MM.1S (cell line): ENCODE results near the gene SURF1.
"Not testable (repeated sequence)": the region's sequence is repeated elsewhere in the genome, so short reads cannot be mapped to it uniquely, and the experiment has no call there.

Source experiments
- DNase-seq: peaks from one replicate; pipeline ENCODE4 v3.0.0-alpha.2; 2015
- H2AFZ ChIP-seq: fragments of 300-600 bp; sonication (generic); 2 replicates; pipeline ENCODE4 v1.6.0; 2016; ENCODE audit warnings: antibody characterized with exemption, low read length
- H3F3A ChIP-seq: fragments of 300-600 bp; sonication (generic); 2 replicates; pipeline ENCODE4 v1.6.1; 2016; ENCODE audit warnings: mild to moderate bottlenecking, antibody characterized with exemption, low read length, moderate library complexity, mixed read lengths; ENCODE audit not compliant: insufficient read depth
- H3K27ac ChIP-seq: fragments of 300-600 bp; sonication (generic); 2 replicates; pipeline ENCODE4 v1.5.1; 2016; ENCODE audit warnings: mild to moderate bottlenecking, low read length
- H3K27me3 ChIP-seq: fragments of 300-600 bp; sonication (generic); replicated peaks from 2 replicates; pipeline ENCODE4 v1.6.0; 2016; ENCODE audit warnings: low read length; ENCODE audit not compliant: insufficient read depth
- H3K36me3 ChIP-seq: fragments of 300-600 bp; sonication (generic); replicated peaks from 2 replicates; pipeline ENCODE4 v1.6.1; 2016; ENCODE audit warnings: mild to moderate bottlenecking, low read length, mixed read lengths; ENCODE audit not compliant: insufficient read depth
- H3K4me1 ChIP-seq: fragments of 300-600 bp; sonication (generic); 2 replicates; pipeline ENCODE4 v1.6.1; 2016; ENCODE audit warnings: low read length, mixed read lengths
- H3K4me2 ChIP-seq: fragments of 300-600 bp; sonication (generic); 2 replicates; pipeline ENCODE4 v1.6.0; 2016; ENCODE audit warnings: low read depth, low read length
- H3K4me3 ChIP-seq: fragments of 300-600 bp; sonication (generic); 2 replicates; pipeline ENCODE4 v1.5.1; 2016; ENCODE audit warnings: low read length, mixed read lengths
- H3K79me2 ChIP-seq: fragments of 300-600 bp; sonication (generic); 2 replicates; pipeline ENCODE4 v1.6.1; 2016; ENCODE audit warnings: mixed run types, low read length, mixed read lengths
- H3K9ac ChIP-seq: fragments of 300-600 bp; sonication (generic); 2 replicates; pipeline ENCODE4 v1.6.1; 2016; ENCODE audit warnings: low read length, mixed read lengths
- H3K9me2 ChIP-seq: fragments of 300-600 bp; sonication (generic); replicated peaks from 2 replicates; pipeline ENCODE4 v1.6.1; 2016; ENCODE audit warnings: mild to moderate bottlenecking, low read length, mixed read lengths; ENCODE audit not compliant: insufficient read depth
- H3K9me3 ChIP-seq: fragments of 300-600 bp; sonication (generic); replicated peaks from 2 replicates; pipeline ENCODE4 v1.6.1; 2016; ENCODE audit warnings: mild to moderate bottlenecking, low read length, mixed read lengths; ENCODE audit not compliant: insufficient read depth
- H4K20me1 ChIP-seq: fragments of 300-600 bp; sonication (generic); 2 replicates; pipeline ENCODE4 v1.6.1; 2016; ENCODE audit warnings: mild to moderate bottlenecking, low read length, moderate library complexity, mixed read lengths; ENCODE audit not compliant: insufficient read depth
- EZH2 ChIP-seq: fragments of 300-600 bp; sonication (generic); optimal IDR thresholded peaks from 2 replicates; pipeline ENCODE3; 2017; ENCODE audit warnings: low read depth, mild to moderate bottlenecking, antibody characterized with exemption, low read length, mixed read lengths
- EZH2phosphoT487 ChIP-seq: fragments of 300-600 bp; sonication (generic); IDR thresholded peaks from 2 replicates; pipeline ENCODE4 v1.6.1; 2018; ENCODE audit warnings: antibody characterized with exemption, low read length
- TF ChIP-seq, protein P1 (sequence below): fragments of 300-600 bp; sonication (generic); IDR thresholded peaks from 2 replicates; pipeline ENCODE4 v1.5.1; 2016; ENCODE audit warnings: antibody characterized with exemption, low read length, mixed read lengths

The SURF1 gene

DNA sequence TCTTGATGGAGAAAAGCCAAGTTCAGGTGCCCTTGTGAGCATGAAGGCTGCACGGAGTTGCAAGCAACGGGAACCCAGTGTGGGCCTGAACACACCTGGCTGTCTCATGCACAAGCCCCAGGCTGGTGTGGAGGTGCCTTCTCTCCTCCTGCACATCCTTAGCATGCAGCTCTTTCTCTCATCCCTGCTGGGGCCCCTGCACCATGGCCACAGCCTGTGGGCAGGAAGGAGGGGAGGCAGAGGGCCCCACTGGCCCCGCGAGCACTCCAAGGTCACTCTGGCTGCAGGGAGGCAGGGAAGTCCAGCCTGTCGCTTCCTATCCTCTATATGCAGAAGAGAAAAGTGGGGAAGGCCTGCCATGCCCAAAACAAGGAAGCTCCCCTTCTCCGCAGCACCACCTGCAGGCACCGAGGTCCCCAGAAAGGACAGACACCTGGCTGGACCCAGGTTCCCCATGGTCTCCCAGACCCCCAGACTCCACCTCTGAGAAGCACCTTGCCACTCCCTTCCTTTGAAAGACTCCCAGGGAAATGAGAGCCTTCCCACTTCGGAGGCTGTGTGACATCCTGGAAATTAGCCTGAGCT, 38.5 kb upstream of the SURF1 start:
- no peaks in the 10 kb centered on the region for H3K4me1 ChIP-seq
- H3K27me3 ChIP-seq = peaks cover 58% of the 10 kb centered on the region
- no peak overlapping the region for H3K9ac ChIP-seq
- H3K9me2 ChIP-seq = no peaks in the 10 kb centered on the region
- no peak overlapping the region for H3K4me2 ChIP-seq
- H4K20me1 ChIP-seq = no peaks in the 10 kb centered on the region
- no peaks in the 10 kb centered on the region for H3F3A ChIP-seq
- H3K9me3 ChIP-seq = no peaks in the 10 kb centered on the region
- H3K27ac ChIP-seq = no peak overlapping the region
- DNase-seq = no peak
- no peak for TF ChIP-seq EZH2phosphoT487
- TF ChIP-seq, protein P1, sequence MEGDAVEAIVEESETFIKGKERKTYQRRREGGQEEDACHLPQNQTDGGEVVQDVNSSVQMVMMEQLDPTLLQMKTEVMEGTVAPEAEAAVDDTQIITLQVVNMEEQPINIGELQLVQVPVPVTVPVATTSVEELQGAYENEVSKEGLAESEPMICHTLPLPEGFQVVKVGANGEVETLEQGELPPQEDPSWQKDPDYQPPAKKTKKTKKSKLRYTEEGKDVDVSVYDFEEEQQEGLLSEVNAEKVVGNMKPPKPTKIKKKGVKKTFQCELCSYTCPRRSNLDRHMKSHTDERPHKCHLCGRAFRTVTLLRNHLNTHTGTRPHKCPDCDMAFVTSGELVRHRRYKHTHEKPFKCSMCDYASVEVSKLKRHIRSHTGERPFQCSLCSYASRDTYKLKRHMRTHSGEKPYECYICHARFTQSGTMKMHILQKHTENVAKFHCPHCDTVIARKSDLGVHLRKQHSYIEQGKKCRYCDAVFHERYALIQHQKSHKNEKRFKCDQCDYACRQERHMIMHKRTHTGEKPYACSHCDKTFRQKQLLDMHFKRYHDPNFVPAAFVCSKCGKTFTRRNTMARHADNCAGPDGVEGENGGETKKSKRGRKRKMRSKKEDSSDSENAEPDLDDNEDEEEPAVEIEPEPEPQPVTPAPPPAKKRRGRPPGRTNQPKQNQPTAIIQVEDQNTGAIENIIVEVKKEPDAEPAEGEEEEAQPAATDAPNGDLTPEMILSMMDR = no peak
- TF ChIP-seq EZH2 = no peak
- H3K79me2 ChIP-seq = no peaks in the 10 kb centered on the region
- no peaks in the 10 kb centered on the region for H3K36me3 ChIP-seq
- no peak overlapping the region for H3K4me3 ChIP-seq
- H2AFZ ChIP-seq = no peak overlapping the region

DNA sequence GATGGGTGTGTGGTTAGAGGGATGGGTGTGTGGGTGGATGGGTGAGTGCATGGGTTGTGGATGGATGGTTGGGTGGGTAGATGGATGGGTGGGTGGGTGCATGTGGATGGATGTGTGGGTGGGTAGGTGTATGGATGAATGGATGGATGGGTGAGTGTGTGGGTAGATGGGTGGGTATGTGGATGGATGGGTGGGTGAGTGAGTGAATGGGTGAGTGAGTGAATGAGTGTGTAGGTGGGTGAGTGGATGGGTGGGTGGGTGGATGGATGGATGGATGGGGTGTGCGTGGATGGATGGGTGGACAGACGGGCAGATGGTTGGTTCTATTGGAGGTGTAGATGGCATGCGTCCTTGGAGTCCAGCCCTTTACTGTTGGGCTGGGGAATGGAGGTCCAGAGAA, 37.1 kb upstream of the SURF1 start:
- no peak for DNase-seq
- no peak overlapping the region for H3K27ac ChIP-seq
- H3F3A ChIP-seq = no peaks in the 10 kb centered on the region
- no peaks in the 10 kb centered on the region for H3K9me2 ChIP-seq
- no peak overlapping the region for H3K9ac ChIP-seq
- peaks cover 67% of the 10 kb centered on the region for H3K27me3 ChIP-seq
- no peaks in the 10 kb centered on the region for H3K4me1 ChIP-seq
- H3K9me3 ChIP-seq = no peaks in the 10 kb centered on the region
- no peaks in the 10 kb centered on the region for H3K79me2 ChIP-seq
- no peak overlapping the region for H3K4me2 ChIP-seq
- H2AFZ ChIP-seq = no peak overlapping the region
- TF ChIP-seq, protein P1 = no peak
- TF ChIP-seq EZH2 (no peak), EZH2phosphoT487 (no peak)
- H4K20me1 ChIP-seq = no peaks in the 10 kb centered on the region
- no peak overlapping the region for H3K4me3 ChIP-seq
- H3K36me3 ChIP-seq = no peaks in the 10 kb centered on the region

DNA sequence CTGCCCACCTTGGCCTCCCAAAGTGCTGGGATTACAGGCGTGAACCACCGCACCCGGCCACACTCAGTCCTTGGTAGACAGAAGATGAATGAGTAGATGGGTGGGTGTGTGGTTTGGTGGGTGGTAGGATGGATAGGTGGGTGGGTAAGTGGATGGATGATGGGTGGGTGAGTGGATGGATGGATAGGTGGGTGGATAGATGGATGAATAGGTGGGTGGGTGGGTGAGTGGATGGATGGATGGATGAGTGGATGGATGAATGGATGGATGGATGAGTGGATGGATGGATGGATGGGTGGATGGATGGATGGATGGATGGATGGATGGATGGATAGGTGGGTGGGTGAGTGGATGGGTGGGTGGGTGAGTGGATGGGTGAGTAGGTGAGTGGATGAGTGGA, 36.0 kb upstream of the SURF1 start:
- not testable (repeated sequence) for H3K4me2 ChIP-seq

DNA sequence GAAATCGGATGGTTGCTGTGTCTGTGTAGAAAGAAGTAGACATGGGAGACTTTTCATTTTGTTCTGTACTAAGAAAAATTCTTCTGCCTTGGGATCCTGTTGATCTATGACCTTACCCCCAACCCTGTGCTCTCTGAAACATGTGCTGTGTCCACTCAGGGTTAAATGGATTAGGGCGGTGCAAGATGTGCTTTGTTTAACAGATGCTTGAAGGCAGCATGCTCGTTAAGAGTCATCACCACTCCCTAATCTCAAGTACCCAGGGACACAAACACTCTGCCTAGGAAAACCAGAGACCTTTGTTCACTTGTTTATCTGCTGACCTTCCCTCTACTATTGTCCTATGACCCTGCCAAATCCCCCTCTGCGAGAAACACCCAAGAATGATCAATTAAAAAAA, 35.2 kb upstream of the SURF1 start:
- not testable (repeated sequence) for H3K27ac ChIP-seq, H3K9me3 ChIP-seq, H3K4me3 ChIP-seq, H3K4me1 ChIP-seq, H4K20me1 ChIP-seq, H3K9ac ChIP-seq, H3F3A ChIP-seq, H3K9me2 ChIP-seq, H3K36me3 ChIP-seq, H3K79me2 ChIP-seq, H3K4me2 ChIP-seq, DNase-seq, H2AFZ ChIP-seq
- peaks cover 68% of the 10 kb centered on the region for H3K27me3 ChIP-seq

More for the DNA sequence above, 36.0 kb upstream of the SURF1 start:
- not testable (repeated sequence) for H2AFZ ChIP-seq, H3F3A ChIP-seq, H4K20me1 ChIP-seq, H3K79me2 ChIP-seq, DNase-seq, H3K9ac ChIP-seq, H3K36me3 ChIP-seq, H3K27ac ChIP-seq, H3K4me1 ChIP-seq, H3K4me3 ChIP-seq, H3K9me2 ChIP-seq, H3K9me3 ChIP-seq
- H3K27me3 ChIP-seq = peaks cover 68% of the 10 kb centered on the region
